Smooth muscle cell (in vitro differentiated cells): Measurements from ENCODE around the gene MACROD2. TPM values are rescaled to one million over a fixed set of nuclear protein-coding genes. Genes with fewer than 3 reads are reported as not detected.

Source experiments
- DNase-seq: peaks from one replicate; lab custom pipeline; 2025; ENCODE audit not compliant: unreplicated experiment; lab: John Stamatoyannopoulos, UW
- H2AFZ ChIP-seq: fragments of 200-600 bp; sonication (generic); 2 replicates; pipeline ENCODE4 v1.6.0; 2016; ENCODE audit warnings: antibody characterized with exemption, low read depth, mild to moderate bottlenecking
- H3F3A ChIP-seq: fragments of 200-600 bp; sonication (generic); 2 replicates; pipeline ENCODE4 v1.6.0; 2017; ENCODE audit warnings: antibody characterized with exemption, low read depth
- H3K27ac ChIP-seq: fragments of 200-600 bp; sonication (generic); 2 replicates; pipeline ENCODE4 v1.5.1; 2016; ENCODE audit warnings: low read depth, mild to moderate bottlenecking
- H3K27me3 ChIP-seq: fragments of 200-600 bp; sonication (generic); 2 replicates; pipeline ENCODE4 v1.6.1; 2016; ENCODE audit warnings: low read depth, mild to moderate bottlenecking
- H3K36me3 ChIP-seq: fragments of 200-600 bp; sonication (generic); 2 replicates; pipeline ENCODE4 v1.5.1; 2016; ENCODE audit warnings: low read depth
- H3K4me1 ChIP-seq: fragments of 200-600 bp; sonication (generic); 2 replicates; pipeline ENCODE4 v1.5.1; 2016; ENCODE audit warnings: low read depth
- H3K4me2 ChIP-seq: fragments of 200-600 bp; sonication (generic); 2 replicates; pipeline ENCODE4 v1.6.0; 2016; ENCODE audit warnings: mild to moderate bottlenecking
- H3K4me3 ChIP-seq: fragments of 200-600 bp; sonication (generic); 2 replicates; pipeline ENCODE4 v1.5.1; 2016; ENCODE audit warnings: mild to moderate bottlenecking
- H3K79me2 ChIP-seq: fragments of 200-600 bp; sonication (generic); 2 replicates; pipeline ENCODE4 v1.6.0; 2016; ENCODE audit warnings: low read depth, mild to moderate bottlenecking
- H3K9ac ChIP-seq: fragments of 200-600 bp; sonication (generic); 2 replicates; pipeline ENCODE4 v1.6.0; 2016; ENCODE audit warnings: low read depth
- H3K9me3 ChIP-seq: fragments of 200-600 bp; sonication (generic); replicated peaks from 2 replicates; pipeline ENCODE4 v1.5.1; 2016; ENCODE audit warnings: low read depth
- H4K20me1 ChIP-seq: fragments of 200-600 bp; sonication (generic); 2 replicates; pipeline ENCODE4 v1.6.0; 2016; ENCODE audit warnings: low read depth
- CTCF ChIP-seq: fragments of 200-600 bp; sonication (generic); IDR thresholded peaks from 2 replicates; pipeline ENCODE4 v1.5.1; 2017; ENCODE audit warnings: borderline replicate concordance, mild to moderate bottlenecking, antibody characterized with exemption; ENCODE audit not compliant: insufficient read depth, poor library complexity, severe bottlenecking
- WGBS: methylation state at CpG from one replicate; pipeline ENCODE4 v1.1.7; 2016; ENCODE audit warnings: low lambda C conversion rate; 5-methylcytosine and 5-hydroxymethylcytosine counted together
- polyA plus RNA-seq: library from polyadenylated mRNA; unstranded; fragments of >200 nt; fragmentation: Nextera tagmentation; extraction: Ambion mirVana; gene quantifications from 2 replicates; pipeline ENCODE4 v1.2.1, GENCODE V29; 2016
- total RNA-seq: library from RNA; depleted of rRNA; stranded (reverse); fragments of >200 nt; gene quantifications from 2 replicates; pipeline ENCODE4 v1.2.3, GENCODE V29; 2014

Gene MACROD2
- total and polyA plus RNA-seq, 2 experiments from 2014 or later = 0.04 to 0.32 TPM

- no peak for DNase-seq
- H4K20me1 ChIP-seq = no peaks in the 10 kb centered on the region
- H3K36me3 ChIP-seq = no peaks in the 10 kb centered on the region
- no peak overlapping the region for H3K27ac ChIP-seq
- H3K4me2 ChIP-seq = no peak overlapping the region
- H3K27me3 ChIP-seq = no peaks in the 10 kb centered on the region
- no peaks in the 10 kb centered on the region for H3F3A ChIP-seq
- no peaks in the 10 kb centered on the region for H3K9me3 ChIP-seq
- no peaks in the 10 kb centered on the region for H3K79me2 ChIP-seq
- TF ChIP-seq CTCF = no peak
- no peak overlapping the region for H2AFZ ChIP-seq
- WGBS = 54% methylated on average over 5 of the region's 5 CpGs
- H3K4me1 ChIP-seq = no peaks in the 10 kb centered on the region
- no peak overlapping the region for H3K9ac ChIP-seq
- no peak overlapping the region for H3K4me3 ChIP-seq
Measured at GRCh38 chr20:15582146-15582760, 1586.9 kb downstream of the MACROD2 start.

- TF ChIP-seq CTCF = no peak
- H3K36me3 ChIP-seq = no peaks in the 10 kb centered on the region
- no peak for DNase-seq
- no peaks in the 10 kb centered on the region for H4K20me1 ChIP-seq
- H3K4me2 ChIP-seq = no peak overlapping the region
- H2AFZ ChIP-seq = no peak overlapping the region
- H3K9me3 ChIP-seq = no peaks in the 10 kb centered on the region
- H3F3A ChIP-seq = no peaks in the 10 kb centered on the region
- no peak overlapping the region for H3K4me3 ChIP-seq
- no peaks in the 10 kb centered on the region for H3K4me1 ChIP-seq
- WGBS = 93% methylated on average over 6 of the region's 6 CpGs
- no peaks in the 10 kb centered on the region for H3K79me2 ChIP-seq
- H3K9ac ChIP-seq = no peak overlapping the region
- H3K27me3 ChIP-seq = no peaks in the 10 kb centered on the region
- no peak overlapping the region for H3K27ac ChIP-seq
Measured at GRCh38 chr20:15584507-15584906, 1589.2 kb downstream of the MACROD2 start.

GRCh38 chr20:15593081-15593480 lies 1597.8 kb downstream of the MACROD2 start:
- TF ChIP-seq CTCF = no peak
- H3K9me3 ChIP-seq = no peaks in the 10 kb centered on the region
- no peaks in the 10 kb centered on the region for H4K20me1 ChIP-seq
- no peaks in the 10 kb centered on the region for H3K36me3 ChIP-seq
- WGBS = 85% methylated on average over 4 of the region's 4 CpGs
- DNase-seq = no peak
- no peaks in the 10 kb centered on the region for H3K27me3 ChIP-seq
- no peaks in the 10 kb centered on the region for H3K4me1 ChIP-seq
- no peaks in the 10 kb centered on the region for H3K79me2 ChIP-seq
- no peak overlapping the region for H3K4me3 ChIP-seq
- no peak overlapping the region for H2AFZ ChIP-seq
- H3K4me2 ChIP-seq = no peak overlapping the region
- no peaks in the 10 kb centered on the region for H3F3A ChIP-seq
- H3K9ac ChIP-seq = no peak overlapping the region
- no peak overlapping the region for H3K27ac ChIP-seq

- H3K9me3 ChIP-seq = no peaks in the 10 kb centered on the region
- H3K4me3 ChIP-seq = no peak overlapping the region
- H3K9ac ChIP-seq = no peak overlapping the region
- no peak overlapping the region for H2AFZ ChIP-seq
- H3K27me3 ChIP-seq = no peaks in the 10 kb centered on the region
- no peaks in the 10 kb centered on the region for H3K79me2 ChIP-seq
- no peak for TF ChIP-seq CTCF
- no peak overlapping the region for H3K27ac ChIP-seq
- DNase-seq = no peak
- no peaks in the 10 kb centered on the region for H4K20me1 ChIP-seq
- no peak overlapping the region for H3K4me2 ChIP-seq
- no peaks in the 10 kb centered on the region for H3F3A ChIP-seq
- H3K36me3 ChIP-seq = no peaks in the 10 kb centered on the region
- 88% methylated on average over 2 of the region's 2 CpGs for WGBS
- H3K4me1 ChIP-seq = no peaks in the 10 kb centered on the region
Measured at GRCh38 chr20:15594158-15594695, 1598.9 kb downstream of the MACROD2 start.
